ENCODE results near the gene IL1RAPL1. TPM values are rescaled to one million over a fixed set of nuclear protein-coding genes. Genes with fewer than 3 reads are reported as not detected.

The IL1RAPL1 gene
- total RNA-seq (2.3 TPM), polyA plus RNA-seq (ENCODE audit: insufficient read depth in 1 of 8, insufficient read length in 8 of 8, low replicate concordance in 1 of 8) (1 to 10 TPM in 5 of 8 donors, under 1 TPM in 3; 0.39 to 1.3 (median 1.1) TPM)
- long read RNA-seq, donor 1, result 0 reads
- long read RNA-seq, donor 2, result 0 reads
- long read RNA-seq, donor 3, result 0 reads
- long read RNA-seq, donor 4, partial matches to known transcripts, result 0 of 1 reads
- long read RNA-seq, donor 4, other reads (novel, unspliced or antisense), result 0 of 1 reads
- long read RNA-seq, donor 5, result 0 reads
- long read RNA-seq, donor 6, result 0 reads
- long read RNA-seq, donor 7, partial matches to known transcripts, result 0 of 1 reads
- long read RNA-seq, donor 7, other reads (novel, unspliced or antisense), result 0 of 1 reads
- long read RNA-seq, donor 8, result 0 reads
- long read RNA-seq, donor 9, result 0 reads
- long read RNA-seq, donor 10, result 0 reads
- long read RNA-seq, donor 11, result 0 reads

DNA sequence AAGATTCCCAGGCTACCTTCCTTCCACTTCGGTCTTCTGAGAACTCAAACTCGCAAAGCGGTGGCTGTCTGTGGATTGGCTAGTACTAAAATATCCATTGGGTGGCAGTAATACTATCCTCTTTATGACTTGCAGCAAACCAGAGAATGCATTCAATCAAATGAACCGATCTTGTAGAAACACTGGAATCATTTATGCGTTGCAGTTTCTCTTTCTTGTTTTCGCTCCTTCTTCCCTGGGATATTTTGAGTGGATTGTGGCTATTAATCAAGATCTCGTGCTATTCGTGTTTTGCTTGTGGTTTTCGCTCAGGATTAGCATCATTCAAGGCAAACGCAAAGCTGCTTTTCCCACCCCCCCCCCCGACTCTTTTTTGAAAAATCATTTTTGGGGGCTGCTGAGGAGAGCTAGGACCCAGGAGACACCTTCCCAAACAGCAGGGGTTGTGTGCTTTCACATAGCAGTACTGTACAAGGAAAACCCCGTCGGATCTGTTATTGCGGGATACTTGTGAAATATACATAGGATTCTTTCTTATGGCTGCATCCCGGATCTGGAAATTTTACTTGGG, at the start of gene IL1RAPL1:
Gene IL1RAPL1, plus strand, starts transcription at position 466 of the 571 bp plus-strand sequence.
- WGBS (ENCODE audit: insufficient coverage), result no CpG with 5 or more reads among the region's 15 CpGs
- no peaks in the 10 kb centered on the region for H3K27me3 ChIP-seq (ENCODE audit: control insufficient read depth, insufficient read depth, low read length)
- H3K4me1 ChIP-seq (ENCODE audit: control insufficient read depth, insufficient read depth, low read length), result no peaks in the 10 kb centered on the region
- H3K27ac ChIP-seq (ENCODE audit: low read length), result peak within 1 kb of the TSS; percentile 73
- no peaks in the 10 kb centered on the region for H3K9me3 ChIP-seq (replicated peaks; ENCODE audit: control insufficient read depth, low read depth, low read length)
- peak within 1 kb of the TSS; percentile 46 for H3K4me3 ChIP-seq (ENCODE audit: low read length)
- no peaks in the 10 kb centered on the region for H3K36me3 ChIP-seq (ENCODE audit: control insufficient read depth, insufficient read depth, low read length)
- DNase-seq, result peak; percentile 88

DNA sequence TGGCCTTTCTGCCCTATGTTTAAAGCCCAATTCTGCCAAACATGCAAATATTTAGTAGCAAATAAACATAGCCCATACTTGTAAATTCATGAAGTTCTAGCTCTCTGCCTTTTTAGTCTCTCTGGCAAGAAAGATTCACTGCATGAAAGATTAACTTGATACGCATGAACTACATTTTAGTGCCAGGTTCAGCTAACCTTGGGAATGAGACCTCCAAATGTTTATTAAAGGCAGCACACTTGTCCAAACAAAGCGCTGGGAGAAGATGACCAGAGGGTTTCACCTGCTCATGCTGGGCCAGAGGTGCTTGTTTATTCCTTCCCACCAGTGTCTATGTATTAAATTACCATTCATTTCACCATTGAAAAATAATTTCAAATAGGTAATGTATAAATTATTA, 44.5 kb upstream of the IL1RAPL1 start:
- DNase-seq, result no peak
- Histone ChIP-seq H3K4me3 (ENCODE audit: low read length) (no peak overlapping the region), H3K27ac (ENCODE audit: low read length) (no peak overlapping the region), H3K36me3 (ENCODE audit: control insufficient read depth, insufficient read depth, low read length) (no peaks in the 10 kb centered on the region), H3K27me3 (ENCODE audit: control insufficient read depth, insufficient read depth, low read length) (no peaks in the 10 kb centered on the region), H3K4me1 (ENCODE audit: control insufficient read depth, insufficient read depth, low read length) (no peaks in the 10 kb centered on the region), H3K9me3 (replicated peaks; ENCODE audit: control insufficient read depth, low read depth, low read length) (no peaks in the 10 kb centered on the region)
- WGBS (ENCODE audit: insufficient coverage), result 100% methylated on average over 2 of the region's 2 CpGs

DNA sequence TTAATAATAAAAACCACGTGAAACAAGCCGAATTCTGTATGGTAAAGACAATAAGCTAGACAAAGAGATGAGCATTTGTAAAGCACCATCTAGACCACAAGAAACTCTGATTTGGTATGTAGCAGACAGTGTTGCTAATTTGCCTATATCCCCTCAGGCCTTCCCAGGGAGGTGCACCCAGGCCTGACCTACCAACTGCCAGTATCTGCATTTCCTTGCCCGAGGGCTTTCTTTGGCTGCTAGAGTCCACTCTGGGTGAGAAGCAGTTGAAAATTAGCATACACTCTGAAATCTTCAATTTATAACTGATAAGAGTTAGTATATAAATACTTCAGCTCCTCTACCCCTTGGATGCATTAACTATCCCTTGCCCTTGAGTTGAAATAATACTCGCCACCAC, 37.4 kb upstream of the IL1RAPL1 start:
- Histone ChIP-seq H3K4me3 (ENCODE audit: low read length) (no peak overlapping the region), H3K36me3 (ENCODE audit: control insufficient read depth, insufficient read depth, low read length) (no peaks in the 10 kb centered on the region), H3K27ac (ENCODE audit: low read length) (no peak overlapping the region), H3K4me1 (ENCODE audit: control insufficient read depth, insufficient read depth, low read length) (no peaks in the 10 kb centered on the region), H3K27me3 (ENCODE audit: control insufficient read depth, insufficient read depth, low read length) (no peaks in the 10 kb centered on the region), H3K9me3 (replicated peaks; ENCODE audit: control insufficient read depth, low read depth, low read length) (no peaks in the 10 kb centered on the region)
- WGBS (ENCODE audit: insufficient coverage), result 89% methylated on average over 1 of the region's 4 CpGs
- DNase-seq, result no peak

DNA sequence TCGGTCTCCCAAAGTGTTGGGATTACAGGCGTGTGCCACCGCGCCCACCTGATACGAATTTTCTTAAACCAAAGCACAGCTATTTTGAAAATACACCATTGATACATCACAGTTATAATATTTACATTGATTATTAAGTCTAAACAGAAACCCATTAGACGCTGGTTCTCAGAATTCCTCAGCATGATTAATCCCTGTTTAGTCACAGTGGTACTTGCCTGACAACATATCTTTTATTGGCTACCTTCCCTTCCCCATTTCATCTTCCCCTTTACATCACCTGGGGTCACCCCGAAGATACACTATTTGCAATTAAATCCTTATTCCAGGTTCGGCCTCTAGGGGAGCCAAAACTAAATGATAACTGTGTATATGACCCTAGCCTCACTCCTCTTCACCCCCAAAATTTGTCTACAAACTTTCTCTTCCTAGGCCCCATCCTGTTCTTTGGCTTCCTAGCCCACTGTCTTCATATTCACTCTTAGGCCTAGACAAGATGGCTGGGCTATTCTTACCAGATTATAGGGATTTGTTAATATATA, 36.8 kb upstream of the IL1RAPL1 start:
- no peaks in the 10 kb centered on the region for H3K4me1 ChIP-seq (ENCODE audit: control insufficient read depth, insufficient read depth, low read length)
- H3K4me3 ChIP-seq (ENCODE audit: low read length), result no peak overlapping the region
- H3K27me3 ChIP-seq (ENCODE audit: control insufficient read depth, insufficient read depth, low read length), result no peaks in the 10 kb centered on the region
- no CpG with 5 or more reads among the region's 8 CpGs for WGBS (ENCODE audit: insufficient coverage)
- DNase-seq, result no peak
- no peaks in the 10 kb centered on the region for H3K9me3 ChIP-seq (replicated peaks; ENCODE audit: control insufficient read depth, low read depth, low read length)
- H3K36me3 ChIP-seq (ENCODE audit: control insufficient read depth, insufficient read depth, low read length), result no peaks in the 10 kb centered on the region
- H3K27ac ChIP-seq (ENCODE audit: low read length), result no peak overlapping the region

DNA sequence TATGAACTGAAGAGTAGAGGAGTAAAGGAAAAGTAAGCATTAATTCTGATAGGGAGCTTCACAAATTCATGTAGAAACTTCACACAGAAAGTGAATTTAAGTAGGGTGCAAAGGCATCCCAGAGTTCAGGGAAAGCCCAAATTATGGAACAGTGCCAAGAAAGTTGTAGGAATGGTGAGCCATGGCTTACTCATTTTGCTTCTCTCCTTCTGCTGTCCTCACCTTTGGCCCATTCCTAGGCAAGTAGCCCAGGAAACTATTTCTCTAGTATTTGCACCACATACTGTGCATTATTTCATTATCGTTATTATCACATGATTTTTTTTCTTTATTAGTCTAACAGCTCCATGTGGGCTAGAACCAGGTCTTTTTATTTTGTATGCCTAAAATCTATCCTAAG, 34.9 kb upstream of the IL1RAPL1 start:
- Histone ChIP-seq H3K4me1 (ENCODE audit: control insufficient read depth, insufficient read depth, low read length) (no peaks in the 10 kb centered on the region), H3K27ac (ENCODE audit: low read length) (no peak overlapping the region), H3K36me3 (ENCODE audit: control insufficient read depth, insufficient read depth, low read length) (no peaks in the 10 kb centered on the region), H3K27me3 (ENCODE audit: control insufficient read depth, insufficient read depth, low read length) (no peaks in the 10 kb centered on the region), H3K9me3 (replicated peaks; ENCODE audit: control insufficient read depth, low read depth, low read length) (peaks cover 5% of the 10 kb centered on the region), H3K4me3 (ENCODE audit: low read length) (no peak overlapping the region)
- DNase-seq, result no peak
- no CpG with 5 or more reads among the region's 1 CpG for WGBS (ENCODE audit: insufficient coverage)

DNA sequence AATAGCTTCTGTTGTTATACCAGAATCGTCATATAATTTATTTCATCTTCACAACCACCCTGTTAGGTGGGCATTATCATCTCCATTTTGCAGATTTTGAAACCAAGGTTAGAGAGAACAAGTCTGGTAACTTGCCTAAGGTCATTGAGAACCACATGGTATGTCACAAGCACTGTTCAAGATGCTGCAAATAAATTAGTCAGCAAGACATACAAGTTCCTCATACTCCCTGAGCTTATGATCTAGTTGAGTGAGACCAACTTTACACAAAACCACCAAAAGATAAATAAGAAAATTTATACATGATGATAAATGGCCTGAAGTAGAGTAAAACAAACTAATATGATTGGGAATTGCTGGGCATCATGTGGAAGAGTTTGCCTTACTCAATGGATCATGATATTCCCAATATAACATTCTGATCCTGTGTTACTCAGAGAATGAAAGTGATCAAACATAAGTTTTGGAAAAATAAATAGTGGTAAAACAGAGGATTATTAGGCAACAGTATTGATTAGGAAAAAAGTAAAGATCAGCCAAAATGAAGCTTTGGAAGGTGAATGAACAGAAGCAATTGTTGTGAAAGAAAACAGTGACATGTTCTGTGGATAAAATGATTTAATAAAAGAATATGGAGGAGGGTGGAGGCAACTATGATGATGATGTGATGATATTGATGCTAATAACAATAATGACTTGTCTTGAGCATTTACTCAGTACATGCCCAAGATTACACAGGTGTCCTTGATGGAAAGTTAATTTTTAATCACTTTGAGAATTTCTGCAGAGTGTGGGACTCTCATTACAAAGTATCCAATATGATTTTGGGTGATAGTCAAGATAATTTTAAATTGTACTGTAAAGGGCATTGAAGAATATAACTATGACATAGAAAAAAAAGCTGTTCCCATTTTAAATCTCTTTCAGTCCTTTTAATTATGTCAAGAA, 34.1 kb upstream of the IL1RAPL1 start:
- Histone ChIP-seq H3K9me3 (replicated peaks; ENCODE audit: control insufficient read depth, low read depth, low read length) (peaks cover 8% of the 10 kb centered on the region), H3K27ac (ENCODE audit: low read length) (no peak overlapping the region), H3K27me3 (ENCODE audit: control insufficient read depth, insufficient read depth, low read length) (no peaks in the 10 kb centered on the region), H3K4me1 (ENCODE audit: control insufficient read depth, insufficient read depth, low read length) (no peaks in the 10 kb centered on the region), H3K4me3 (ENCODE audit: low read length) (no peak overlapping the region), H3K36me3 (ENCODE audit: control insufficient read depth, insufficient read depth, low read length) (no peaks in the 10 kb centered on the region)
- DNase-seq, result no peak
- WGBS (ENCODE audit: insufficient coverage), result no CpG with 5 or more reads among the region's 1 CpG

DNA sequence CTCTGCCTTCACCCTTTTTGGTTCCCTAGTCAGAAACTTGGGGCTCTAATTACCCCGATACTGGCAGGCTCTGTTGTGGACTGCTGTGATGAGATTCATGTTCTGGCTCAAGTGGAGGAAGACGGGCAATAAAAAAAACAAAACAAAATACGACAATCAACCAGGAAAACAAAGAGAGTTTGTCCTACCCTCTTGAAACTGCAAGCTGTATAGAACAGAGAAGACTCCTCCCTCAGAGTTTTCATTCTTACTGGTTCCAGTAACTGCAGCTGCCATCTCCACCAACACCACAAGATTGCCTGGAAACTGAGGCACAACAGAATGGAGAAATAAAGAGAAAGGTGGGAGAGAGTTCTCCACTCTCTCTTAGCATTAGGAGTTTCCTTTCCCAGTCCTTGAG, 11.1 kb upstream of the IL1RAPL1 start:
- Histone ChIP-seq H3K27me3 (ENCODE audit: control insufficient read depth, insufficient read depth, low read length) (peaks cover 4% of the 10 kb centered on the region), H3K4me1 (ENCODE audit: control insufficient read depth, insufficient read depth, low read length) (no peaks in the 10 kb centered on the region), H3K27ac (ENCODE audit: low read length) (no peak overlapping the region), H3K36me3 (ENCODE audit: control insufficient read depth, insufficient read depth, low read length) (no peaks in the 10 kb centered on the region), H3K9me3 (replicated peaks; ENCODE audit: control insufficient read depth, low read depth, low read length) (no peaks in the 10 kb centered on the region), H3K4me3 (ENCODE audit: low read length) (no peak overlapping the region)
- DNase-seq, result no peak
- WGBS (ENCODE audit: insufficient coverage), result no CpG with 5 or more reads among the region's 3 CpGs

DNA sequence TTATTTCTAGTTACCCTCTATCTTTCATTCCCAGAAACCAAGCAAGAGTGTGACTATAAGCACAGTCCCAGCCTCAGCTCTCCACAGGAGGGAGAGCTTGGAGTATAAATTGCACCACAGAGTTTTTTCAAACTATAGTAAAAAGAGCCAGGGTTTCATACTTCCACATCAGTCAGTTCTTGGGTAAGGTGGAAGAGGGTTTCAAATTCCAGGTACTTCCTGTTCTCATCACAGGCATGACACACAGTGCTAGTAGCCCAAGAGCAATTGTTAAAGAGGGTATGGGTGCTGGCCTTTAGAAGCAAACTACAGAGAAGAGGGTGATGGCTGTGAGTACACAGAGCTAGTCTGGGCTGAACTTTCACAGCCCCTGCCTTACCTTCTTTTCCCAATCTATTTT, 5.7 kb upstream of the IL1RAPL1 start:
- Histone ChIP-seq H3K9me3 (replicated peaks; ENCODE audit: control insufficient read depth, low read depth, low read length) (no peaks in the 10 kb centered on the region), H3K36me3 (ENCODE audit: control insufficient read depth, insufficient read depth, low read length) (no peaks in the 10 kb centered on the region), H3K4me1 (ENCODE audit: control insufficient read depth, insufficient read depth, low read length) (no peaks in the 10 kb centered on the region), H3K27ac (ENCODE audit: low read length) (no peak overlapping the region), H3K27me3 (ENCODE audit: control insufficient read depth, insufficient read depth, low read length) (no peaks in the 10 kb centered on the region), H3K4me3 (ENCODE audit: low read length) (no peak overlapping the region)
- no peak for DNase-seq

DNA sequence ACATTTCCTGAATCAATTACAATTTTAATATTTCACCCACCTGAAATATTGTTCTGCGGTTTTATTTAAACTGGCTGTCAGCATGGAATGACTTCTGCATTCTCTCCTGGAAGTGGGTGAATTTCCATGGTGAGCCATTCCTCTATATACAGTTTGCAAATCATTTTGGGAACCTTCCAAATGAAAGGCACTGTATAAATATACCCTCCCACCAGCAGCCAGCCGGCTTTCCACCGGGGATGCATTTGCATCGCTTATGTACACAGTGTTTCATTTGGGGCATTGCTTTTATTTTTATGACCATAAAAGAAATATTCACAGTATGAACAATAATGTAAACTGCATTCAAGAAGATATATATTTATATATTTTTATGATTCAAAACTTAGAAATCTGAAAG, 4.7 kb upstream of the IL1RAPL1 start:
- no peaks in the 10 kb centered on the region for H3K4me1 ChIP-seq (ENCODE audit: control insufficient read depth, insufficient read depth, low read length)
- no peak overlapping the region for H3K27ac ChIP-seq (ENCODE audit: low read length)
- DNase-seq, result no peak
- no CpG with 5 or more reads among the region's 4 CpGs for WGBS (ENCODE audit: insufficient coverage)
- no peak overlapping the region for H3K4me3 ChIP-seq (ENCODE audit: low read length)
- H3K27me3 ChIP-seq (ENCODE audit: control insufficient read depth, insufficient read depth, low read length), result no peaks in the 10 kb centered on the region
- H3K36me3 ChIP-seq (ENCODE audit: control insufficient read depth, insufficient read depth, low read length), result no peaks in the 10 kb centered on the region
- H3K9me3 ChIP-seq (replicated peaks; ENCODE audit: control insufficient read depth, low read depth, low read length), result no peaks in the 10 kb centered on the region

DNA sequence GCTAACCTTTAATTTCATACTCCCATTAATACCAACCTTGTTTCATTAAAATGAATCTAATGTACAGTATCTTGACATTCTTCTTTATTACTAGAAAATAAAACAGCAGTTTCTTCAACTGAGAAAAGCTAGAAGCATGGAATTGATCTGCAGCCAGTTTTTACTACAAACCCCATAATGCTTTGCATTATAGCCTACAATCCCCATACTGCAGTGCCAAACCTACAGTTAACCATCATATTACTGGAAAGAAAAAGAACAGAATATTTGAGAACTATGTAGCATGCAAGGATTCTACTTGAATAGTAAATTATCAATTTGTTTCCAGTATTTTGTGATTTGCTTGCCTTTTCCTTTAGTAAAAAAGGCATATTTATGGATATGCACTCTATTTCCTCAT, 3.2 kb upstream of the IL1RAPL1 start:
- Histone ChIP-seq H3K4me1 (ENCODE audit: control insufficient read depth, insufficient read depth, low read length) (no peaks in the 10 kb centered on the region), H3K4me3 (ENCODE audit: low read length) (no peak overlapping the region), H3K27me3 (ENCODE audit: control insufficient read depth, insufficient read depth, low read length) (no peaks in the 10 kb centered on the region), H3K36me3 (ENCODE audit: control insufficient read depth, insufficient read depth, low read length) (no peaks in the 10 kb centered on the region), H3K27ac (ENCODE audit: low read length) (no peak overlapping the region), H3K9me3 (replicated peaks; ENCODE audit: control insufficient read depth, low read depth, low read length) (no peaks in the 10 kb centered on the region)
- peak; percentile 27 for DNase-seq
